Measurements from ENCODE around the gene ARPC2. TPM values are rescaled to one million over a fixed set of nuclear protein-coding genes. Genes with fewer than 3 reads are reported as not detected.

The ARPC2 gene
- total RNA-seq, 3 donors from 2014 or later (not counting 1 experiment from before 2014, with no cell fraction given), result 824 to 880 (median 830) TPM

DNA sequence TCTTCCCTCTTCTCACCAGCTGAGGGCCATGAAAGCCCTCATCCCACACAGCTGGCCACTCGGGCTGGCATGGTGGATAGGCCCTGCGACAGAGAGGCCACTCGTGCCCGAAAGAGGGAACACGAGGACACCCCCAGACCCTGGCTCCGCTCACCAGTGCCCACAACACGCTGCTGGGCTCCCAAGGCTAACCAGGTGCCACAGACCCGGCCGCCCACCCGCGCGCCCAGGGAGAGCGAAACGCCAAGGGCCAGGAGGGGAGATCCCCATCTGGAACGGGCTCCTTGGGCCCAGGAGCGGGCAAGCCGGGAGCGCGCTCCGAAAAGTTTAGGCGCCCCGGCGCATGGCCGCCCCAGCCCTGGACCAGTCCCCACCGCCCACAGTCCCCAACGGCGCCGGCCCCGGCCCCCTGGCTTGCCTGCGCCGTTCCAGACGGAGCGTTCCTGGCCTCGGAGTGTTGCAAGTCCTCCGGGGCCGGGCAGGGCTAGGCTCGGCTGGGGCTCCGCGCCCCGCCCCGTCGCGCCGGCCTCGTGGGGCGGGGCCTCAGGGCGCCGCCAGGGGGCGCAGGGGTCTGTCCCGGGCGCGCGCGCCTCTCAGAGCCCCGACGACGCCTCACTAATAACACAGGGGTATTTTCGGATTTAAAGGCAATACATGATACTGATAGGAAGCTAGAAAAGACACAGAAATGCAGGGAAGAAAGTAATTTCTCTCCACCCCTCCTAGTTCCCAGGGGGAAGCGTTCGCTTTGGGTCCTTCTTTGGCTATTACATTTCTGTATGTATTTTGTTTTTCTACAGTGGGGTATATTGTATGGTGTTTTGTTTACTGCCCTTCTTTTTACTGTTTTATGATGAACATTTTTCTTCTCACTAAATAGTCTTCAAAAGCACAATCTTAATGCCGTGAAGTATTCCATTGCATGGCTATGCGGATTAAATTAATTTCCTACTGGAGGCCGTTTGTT lies 75.3 kb downstream of the ARPC2 start, which contains the start of gene TMBIM1:
TSS of gene TMBIM1 (minus strand) at position 456 of the 967 bp plus-strand sequence. CDS start 10,362 bp downstream, outside the sequence.
- H3K9me3 Mint-ChIP-seq, result no peaks in the 10 kb centered on the region
- H3K4me1 ChIP-seq (ENCODE audit: control insufficient read depth, insufficient read depth, low read length), result peaks cover 55% of the 10 kb centered on the region
- H3K27ac Mint-ChIP-seq, result peak within 1 kb of the TSS; percentile 100
- no peaks in the 10 kb centered on the region for H3K36me3 Mint-ChIP-seq
- H3K4me3 Mint-ChIP-seq, result peak within 1 kb of the TSS; percentile 92
- intact Hi-C loops (cut with micrococcal nuclease), result loop anchor here (1.0 to 2.0 kb wide), 2 partner anchors 22 to 104 kb away; partner anchors contain the start of genes AAMP and PNKD
- H3K9me3 ChIP-seq (ENCODE audit: control insufficient read depth, insufficient read depth, low read length), result no peaks in the 10 kb centered on the region
- H3K4me1 Mint-ChIP-seq, result peaks cover 44 to 61% of the 10 kb centered on the region in 2 donors
- no peaks in the 10 kb centered on the region for H3K27me3 ChIP-seq (ENCODE audit: control insufficient read depth, insufficient read depth, low read length)
- ATAC-seq, result peak; percentile 90 to 97 (median 95)
- no peaks in the 10 kb centered on the region for H3K36me3 ChIP-seq (ENCODE audit: control insufficient read depth, insufficient read depth, low read length)
- H3K4me3 ChIP-seq (ENCODE audit: low read length), result peak within 1 kb of the TSS; percentile 55
- peak within 1 kb of the TSS; percentile 86 for H3K27ac ChIP-seq (ENCODE audit: low read length)
- WGBS (ENCODE audit: insufficient coverage), result 3% methylated on average over 57 of the region's 63 CpGs
- no peaks in the 10 kb centered on the region for H3K27me3 Mint-ChIP-seq (ENCODE audit: low read depth in 2 of 2)
- TF ChIP-seq CTCF (IDR thresholded peaks at IDR 0.05), result peak; percentile 95
- DNase-seq, result peak; percentile 86 to 91

- Histone ChIP-seq H3K27ac (ENCODE audit: low read length) (no peak overlapping the region), H3K36me3 (ENCODE audit: control insufficient read depth, insufficient read depth, low read length) (no peaks in the 10 kb centered on the region), H3K27me3 (ENCODE audit: control insufficient read depth, insufficient read depth, low read length) (no peaks in the 10 kb centered on the region), H3K4me3 (ENCODE audit: low read length) (no peak overlapping the region), H3K9me3 (ENCODE audit: control insufficient read depth, insufficient read depth, low read length) (no peaks in the 10 kb centered on the region), H3K4me1 (ENCODE audit: control insufficient read depth, insufficient read depth, low read length) (peaks cover 44% of the 10 kb centered on the region)
- H3K27me3 Mint-ChIP-seq (ENCODE audit: low read depth in 2 of 2), result no peaks in the 10 kb centered on the region
- peak overlapping the region; percentile 50 for H3K4me3 Mint-ChIP-seq
- intact Hi-C loops (cut with micrococcal nuclease), result loop anchor here (2.0 kb wide), 1 partner anchor 103 kb away; no protein-coding TSS in a partner anchor
- no peak for TF ChIP-seq CTCF (IDR thresholded peaks at IDR 0.05)
- DNase-seq (peak in 1 of 2 donors; percentile 36), ATAC-seq (no peak)
- H3K27ac Mint-ChIP-seq, result peak overlapping the region; percentile 100
- H3K36me3 Mint-ChIP-seq, result no peaks in the 10 kb centered on the region
- H3K4me1 Mint-ChIP-seq, result peaks cover 32 to 46% of the 10 kb centered on the region in 2 donors
- no peaks in the 10 kb centered on the region for H3K9me3 Mint-ChIP-seq
- 61% methylated on average over 4 of the region's 5 CpGs for WGBS (ENCODE audit: insufficient coverage)
Measured at GRCh38 chr2:218293715-218294429, 76.9 kb downstream of the ARPC2 start.

- H3K9me3 Mint-ChIP-seq, result no peaks in the 10 kb centered on the region
Measured at GRCh38 chr2:218294430-218295022, 77.5 kb downstream of the ARPC2 start.

More at GRCh38 chr2:218294430-218295022, 77.5 kb downstream of the ARPC2 start:
- intact Hi-C loops (cut with micrococcal nuclease), result no loop called here
- H3K36me3 Mint-ChIP-seq, result no peaks in the 10 kb centered on the region
- H3K9me3 ChIP-seq (ENCODE audit: control insufficient read depth, insufficient read depth, low read length), result no peaks in the 10 kb centered on the region
- no peaks in the 10 kb centered on the region for H3K27me3 ChIP-seq (ENCODE audit: control insufficient read depth, insufficient read depth, low read length)
- WGBS (ENCODE audit: insufficient coverage), result 88% methylated on average over 5 of the region's 5 CpGs
- H3K4me3 ChIP-seq (ENCODE audit: low read length), result no peak overlapping the region
- no peaks in the 10 kb centered on the region for H3K27me3 Mint-ChIP-seq (ENCODE audit: low read depth in 2 of 2)
- peaks cover 38% of the 10 kb centered on the region for H3K4me1 ChIP-seq (ENCODE audit: control insufficient read depth, insufficient read depth, low read length)
- peaks cover 29 to 41% of the 10 kb centered on the region in 2 donors for H3K4me1 Mint-ChIP-seq
- H3K36me3 ChIP-seq (ENCODE audit: control insufficient read depth, insufficient read depth, low read length), result no peaks in the 10 kb centered on the region
- no peak for TF ChIP-seq CTCF (IDR thresholded peaks at IDR 0.05)
- no peak for ATAC-seq
- DNase-seq, result no peak
- H3K4me3 Mint-ChIP-seq, result no peak overlapping the region
- no peak overlapping the region for H3K27ac ChIP-seq (ENCODE audit: low read length)
- peak overlapping the region in 1 of 2 donors; percentile 100 for H3K27ac Mint-ChIP-seq
